Effector memory CD8-positive, alpha-beta T cell (primary cell): ENCODE measurements around the gene DLG2.

Experiments used
- ATAC-seq: fragments of 150-1000 bp; cut with Tn5 transposase; replicated peaks from 2 replicates; pipeline ENCODE4 v1.10.0; 2021; ENCODE audit warnings: mild to moderate bottlenecking, moderate library complexity
- DNase-seq, 3 experiments: peaks; one replicate each; pipeline ENCODE4 v3.0.0; 2021
- H3K27ac Mint-ChIP-seq, 2 donors: one replicate each; pipeline ENCODE4 v1.8.0; 2022; ENCODE audit warnings: mild to moderate bottlenecking in 2 of 2, mixed read lengths in 2 of 2, moderate library complexity in 2 of 2
- H3K27me3 Mint-ChIP-seq, 2 donors: one replicate each; pipeline ENCODE4 v1.8.0; 2022; ENCODE audit warnings: mixed read lengths in 2 of 2
- H3K36me3 Mint-ChIP-seq: one replicate; pipeline ENCODE4 v1.8.0; 2022; ENCODE audit warnings: mild to moderate bottlenecking, moderate library complexity, mixed read lengths; ENCODE audit not compliant: insufficient read depth
- H3K4me1 Mint-ChIP-seq, 2 donors: one replicate each; pipeline ENCODE4 v1.8.0; 2022; ENCODE audit warnings: low read depth in 2 of 2, mixed read lengths in 2 of 2
- H3K4me3 Mint-ChIP-seq, 2 donors: one replicate each; pipeline ENCODE4 v1.8.0; 2022; ENCODE audit warnings: mild to moderate bottlenecking in 2 of 2, mixed read lengths in 2 of 2, moderate library complexity in 2 of 2
- H3K9me3 Mint-ChIP-seq, 2 donors: one replicate each; pipeline ENCODE4 v1.8.0; 2022; ENCODE audit warnings: mixed read lengths in 2 of 2

DLG2 gene

GRCh38 chr11:84413549-84413948 lies 1213.6 kb downstream of the DLG2 start:
- Mint-ChIP-seq H3K4me3 (no peak overlapping the region), H3K4me1 (no peaks in the 10 kb centered on the region), H3K27ac (no peak overlapping the region), H3K27me3 (no peaks in the 10 kb centered on the region), H3K36me3 (no peaks in the 10 kb centered on the region), H3K9me3 (peaks cover 5 to 25% of the 10 kb centered on the region in 2 donors)
- no peak for DNase-seq
- no peak for ATAC-seq

DNA sequence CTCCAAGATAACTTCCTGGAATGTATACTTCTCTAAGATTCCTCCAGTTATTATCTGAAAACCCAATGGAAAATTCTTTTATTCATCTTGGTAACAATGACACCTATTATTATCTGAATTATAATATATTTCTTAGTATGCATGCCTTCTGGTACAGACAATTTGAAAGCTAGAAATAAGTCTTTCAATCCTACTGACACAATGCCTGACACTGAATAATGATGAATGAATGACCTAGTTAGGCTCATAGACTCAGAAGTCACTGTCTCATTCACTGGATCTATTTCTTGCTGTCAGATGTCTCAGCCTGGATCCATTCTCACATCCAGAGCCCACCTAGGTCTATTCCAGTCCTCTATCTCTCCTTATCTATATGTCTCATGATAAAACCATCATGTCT lies 1214.3 kb downstream of the DLG2 start:
- ATAC-seq, result no peak
- no peaks in the 10 kb centered on the region for H3K36me3 Mint-ChIP-seq
- H3K4me1 Mint-ChIP-seq, result no peaks in the 10 kb centered on the region
- DNase-seq, result no peak
- H3K4me3 Mint-ChIP-seq, result no peak overlapping the region
- no peak overlapping the region for H3K27ac Mint-ChIP-seq
- H3K9me3 Mint-ChIP-seq, result peaks cover 5 to 24% of the 10 kb centered on the region in 2 donors
- no peaks in the 10 kb centered on the region for H3K27me3 Mint-ChIP-seq

DNA sequence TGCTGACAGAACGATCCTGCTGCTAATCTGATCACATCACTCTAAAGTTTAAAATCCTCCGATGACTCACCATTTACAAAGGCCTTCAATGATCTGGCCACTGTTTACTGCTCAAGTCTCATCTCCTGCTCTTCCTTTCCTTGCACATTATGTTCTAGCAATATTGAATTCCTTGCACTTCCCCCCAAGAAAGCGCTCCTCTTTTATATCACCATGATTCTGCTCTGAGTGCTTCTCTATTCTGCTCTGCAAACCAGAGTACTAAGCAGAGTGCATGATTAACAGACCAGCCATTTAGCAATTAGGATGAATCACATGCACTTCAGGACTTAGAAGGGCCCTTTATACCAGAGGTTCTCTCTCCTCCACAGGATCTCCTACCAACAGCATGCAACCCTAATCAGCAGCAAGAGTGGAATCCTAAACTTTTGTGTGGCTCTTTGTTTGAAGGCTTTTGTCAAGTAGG lies 1218.2 kb downstream of the DLG2 start:
- H3K27ac Mint-ChIP-seq, result no peak overlapping the region
- H3K4me1 Mint-ChIP-seq, result no peaks in the 10 kb centered on the region
- peaks cover 12 to 29% of the 10 kb centered on the region in 2 donors for H3K9me3 Mint-ChIP-seq
- DNase-seq (no peak), ATAC-seq (no peak)
- no peaks in the 10 kb centered on the region for H3K36me3 Mint-ChIP-seq
- H3K4me3 Mint-ChIP-seq, result no peak overlapping the region
- no peaks in the 10 kb centered on the region for H3K27me3 Mint-ChIP-seq

GRCh38 chr11:84407091-84407490 lies 1220.1 kb downstream of the DLG2 start:
- Mint-ChIP-seq H3K27ac (no peak overlapping the region), H3K4me1 (no peaks in the 10 kb centered on the region), H3K27me3 (no peaks in the 10 kb centered on the region), H3K9me3 (peaks cover 9 to 27% of the 10 kb centered on the region in 2 donors), H3K36me3 (no peaks in the 10 kb centered on the region), H3K4me3 (no peak overlapping the region)
- no peak for ATAC-seq
- no peak for DNase-seq

DNA sequence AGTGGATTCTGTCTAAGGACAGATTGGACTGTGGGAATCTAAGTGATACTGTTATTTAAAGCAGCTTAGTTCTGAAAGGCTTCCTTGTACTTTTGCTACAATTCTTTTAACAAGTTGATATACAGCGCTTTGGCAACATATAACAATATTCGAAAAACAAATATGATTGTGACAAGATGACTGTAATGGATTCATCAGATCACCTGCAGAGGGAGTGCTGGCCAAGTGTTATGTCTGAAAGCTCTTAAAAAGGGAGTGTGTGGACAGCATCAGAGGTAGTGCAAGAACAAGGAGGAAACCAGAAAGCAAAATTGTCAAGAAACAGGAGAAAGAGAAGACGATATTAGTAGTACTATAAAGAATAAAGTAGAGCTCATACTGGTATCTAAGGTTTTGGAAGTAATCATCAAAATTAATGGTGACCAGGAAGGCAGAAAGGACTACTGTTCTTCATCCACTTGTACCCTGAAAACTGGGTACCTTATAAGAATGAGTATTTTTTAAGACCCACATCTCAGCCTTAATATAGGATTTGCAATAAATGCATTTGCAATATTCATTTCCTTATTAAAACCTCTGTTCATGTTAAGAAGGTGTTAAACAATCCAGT lies 1229.0 kb downstream of the DLG2 start:
- Mint-ChIP-seq H3K4me1 (no peaks in the 10 kb centered on the region), H3K27ac (no peak overlapping the region), H3K27me3 (no peaks in the 10 kb centered on the region), H3K4me3 (no peak overlapping the region), H3K9me3 (peaks cover 0 to 4% of the 10 kb centered on the region in 2 donors), H3K36me3 (no peaks in the 10 kb centered on the region)
- ATAC-seq (no peak), DNase-seq (no peak)

GRCh38 chr11:84396521-84396920 lies 1230.6 kb downstream of the DLG2 start:
- Mint-ChIP-seq H3K27me3 (no peaks in the 10 kb centered on the region), H3K4me1 (no peaks in the 10 kb centered on the region), H3K9me3 (peaks cover 0 to 4% of the 10 kb centered on the region in 2 donors), H3K27ac (no peak overlapping the region), H3K4me3 (no peak overlapping the region), H3K36me3 (no peaks in the 10 kb centered on the region)
- ATAC-seq (no peak), DNase-seq (no peak)

DNA sequence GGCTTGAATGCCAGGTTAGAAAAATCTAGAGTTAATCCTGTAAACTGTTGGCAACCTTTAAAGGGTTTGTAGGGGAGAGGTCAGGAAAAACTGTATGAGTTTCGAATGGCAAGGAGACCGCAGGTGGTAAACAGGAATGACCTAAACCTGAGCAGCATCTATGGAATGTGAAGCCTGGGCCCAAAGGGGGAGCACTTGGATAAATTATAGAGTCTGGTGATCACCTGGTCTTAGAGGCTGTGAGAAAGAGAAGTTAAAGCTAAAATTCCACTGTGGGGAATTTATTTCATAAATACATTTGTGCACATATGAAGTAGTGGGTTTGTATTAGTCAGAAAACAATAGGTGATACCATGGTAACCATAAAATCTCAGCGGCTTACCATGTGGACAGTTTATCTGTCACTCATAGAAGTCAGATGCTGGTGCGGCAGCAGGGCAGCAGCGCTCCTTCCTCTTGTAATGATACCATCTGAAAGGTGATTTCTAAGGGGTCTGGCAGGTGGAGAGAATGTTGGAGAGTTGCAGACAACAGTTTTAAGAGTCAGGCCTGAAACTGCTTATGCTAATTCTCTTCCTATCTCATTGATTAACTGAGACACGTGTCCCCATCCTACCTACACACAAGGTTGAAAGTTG lies 1236.6 kb downstream of the DLG2 start:
- H3K27ac Mint-ChIP-seq, result no peak overlapping the region
- H3K4me3 Mint-ChIP-seq, result no peak overlapping the region
- DNase-seq, result no peak
- no peaks in the 10 kb centered on the region for H3K36me3 Mint-ChIP-seq
- H3K27me3 Mint-ChIP-seq, result no peaks in the 10 kb centered on the region
- no peak for ATAC-seq
- no peaks in the 10 kb centered on the region for H3K4me1 Mint-ChIP-seq
- H3K9me3 Mint-ChIP-seq, result peaks cover 6 to 10% of the 10 kb centered on the region in 2 donors

- H3K36me3 Mint-ChIP-seq, result no peaks in the 10 kb centered on the region
- H3K4me3 Mint-ChIP-seq, result no peak overlapping the region
- H3K27me3 Mint-ChIP-seq, result no peaks in the 10 kb centered on the region
- no peaks in the 10 kb centered on the region for H3K4me1 Mint-ChIP-seq
- peaks cover 6 to 10% of the 10 kb centered on the region in 2 donors for H3K9me3 Mint-ChIP-seq
- H3K27ac Mint-ChIP-seq, result no peak overlapping the region
- DNase-seq (no peak), ATAC-seq (no peak)
Observed at GRCh38 chr11:84389696-84390095, 1237.4 kb downstream of the DLG2 start.

- DNase-seq (no peak), ATAC-seq (no peak)
- Mint-ChIP-seq H3K36me3 (no peaks in the 10 kb centered on the region), H3K27ac (no peak overlapping the region), H3K4me3 (no peak overlapping the region), H3K4me1 (no peaks in the 10 kb centered on the region), H3K9me3 (no peaks in the 10 kb centered on the region), H3K27me3 (no peaks in the 10 kb centered on the region)
Observed at GRCh38 chr11:84384731-84385130, 1242.4 kb downstream of the DLG2 start.

DNA sequence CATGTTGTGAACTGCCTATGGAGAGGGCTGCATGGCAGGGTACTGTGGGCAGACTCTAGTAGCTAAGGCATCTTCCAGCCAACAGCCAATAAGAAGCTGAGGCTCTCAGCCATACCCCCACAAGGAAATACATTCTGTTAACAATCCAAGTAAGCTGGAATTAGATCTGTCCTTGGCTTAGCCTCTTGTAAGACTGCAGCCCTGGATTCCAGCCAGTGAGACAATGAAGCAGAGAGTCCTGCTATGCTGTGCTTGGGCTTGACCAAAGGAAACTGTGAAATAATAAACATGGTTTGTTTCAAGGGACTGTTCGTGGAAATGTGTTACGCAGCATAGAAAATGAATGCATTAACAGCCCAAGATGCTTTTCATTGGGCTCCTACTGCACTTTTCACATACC lies 1243.6 kb downstream of the DLG2 start:
- DNase-seq (no peak), ATAC-seq (no peak)
- Mint-ChIP-seq H3K27ac (no peak overlapping the region), H3K9me3 (no peaks in the 10 kb centered on the region), H3K36me3 (no peaks in the 10 kb centered on the region), H3K4me3 (no peak overlapping the region), H3K27me3 (no peaks in the 10 kb centered on the region), H3K4me1 (no peaks in the 10 kb centered on the region)

GRCh38 chr11:84381666-84382065 lies 1245.5 kb downstream of the DLG2 start:
- ATAC-seq (no peak), DNase-seq (no peak)
- H3K4me3 Mint-ChIP-seq, result no peak overlapping the region
- no peak overlapping the region for H3K27ac Mint-ChIP-seq
- H3K36me3 Mint-ChIP-seq, result no peaks in the 10 kb centered on the region
- no peaks in the 10 kb centered on the region for H3K4me1 Mint-ChIP-seq
- no peaks in the 10 kb centered on the region for H3K9me3 Mint-ChIP-seq
- H3K27me3 Mint-ChIP-seq, result no peaks in the 10 kb centered on the region

GRCh38 chr11:84372381-84372950 lies 1254.7 kb downstream of the DLG2 start:
- no peaks in the 10 kb centered on the region for H3K27me3 Mint-ChIP-seq
- DNase-seq (no peak), ATAC-seq (no peak)
- H3K27ac Mint-ChIP-seq, result no peak overlapping the region
- peaks cover 0 to 3% of the 10 kb centered on the region in 2 donors for H3K9me3 Mint-ChIP-seq
- no peaks in the 10 kb centered on the region for H3K36me3 Mint-ChIP-seq
- no peaks in the 10 kb centered on the region for H3K4me1 Mint-ChIP-seq
- no peak overlapping the region for H3K4me3 Mint-ChIP-seq

DNA sequence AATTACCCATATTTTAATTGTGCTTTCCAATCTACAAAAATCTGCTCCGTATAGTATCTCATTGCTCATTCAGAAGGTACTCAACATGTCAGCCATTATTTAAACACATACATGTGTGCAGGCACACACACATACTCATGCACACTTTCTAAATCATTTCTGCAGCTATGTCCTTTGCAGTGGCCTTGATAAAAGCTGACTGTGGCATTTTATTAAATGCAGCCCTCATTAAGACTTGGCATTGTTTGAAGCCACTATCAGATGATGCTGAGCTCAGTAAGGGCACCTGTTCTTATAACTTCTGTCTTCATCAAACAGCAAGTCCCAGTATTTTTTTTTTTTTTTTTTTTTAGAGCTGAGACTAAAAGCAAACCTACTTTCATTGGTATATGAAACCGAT lies 1269.1 kb downstream of the DLG2 start:
- H3K27me3 Mint-ChIP-seq, result no peaks in the 10 kb centered on the region
- no peak overlapping the region for H3K27ac Mint-ChIP-seq
- DNase-seq (no peak), ATAC-seq (no peak)
- H3K9me3 Mint-ChIP-seq, result peaks cover 6 to 10% of the 10 kb centered on the region in 2 donors
- no peak overlapping the region for H3K4me3 Mint-ChIP-seq
- H3K36me3 Mint-ChIP-seq, result no peaks in the 10 kb centered on the region
- H3K4me1 Mint-ChIP-seq, result no peaks in the 10 kb centered on the region

GRCh38 chr11:84355911-84356310 lies 1271.2 kb downstream of the DLG2 start:
- H3K9me3 Mint-ChIP-seq, result peaks cover 9 to 11% of the 10 kb centered on the region in 2 donors
- ATAC-seq (no peak), DNase-seq (no peak)
- no peaks in the 10 kb centered on the region for H3K27me3 Mint-ChIP-seq
- no peaks in the 10 kb centered on the region for H3K36me3 Mint-ChIP-seq
- no peaks in the 10 kb centered on the region for H3K4me1 Mint-ChIP-seq
- no peak overlapping the region for H3K27ac Mint-ChIP-seq
- no peak overlapping the region for H3K4me3 Mint-ChIP-seq
